Neural cell (in vitro differentiated cells): Measurements from ENCODE around the gene PANK4.

Experiments
- CTCF ChIP-seq: fragments of 450-650 bp; IDR thresholded peaks from 2 replicates; pipeline ENCODE4 v1.5.1; 2014; ENCODE audit warnings: antibody characterized with exemption, mild to moderate bottlenecking, moderate library complexity; ENCODE audit not compliant: poor library complexity, severe bottlenecking
- EP300 ChIP-seq: fragments of 450-650 bp; conservative IDR thresholded peaks from 2 replicates; pipeline ENCODE4 v1.6.1; 2014; ENCODE audit warnings: antibody characterized with exemption, mild to moderate bottlenecking, moderate library complexity; ENCODE audit not compliant: poor library complexity, severe bottlenecking
- REST ChIP-seq: IDR thresholded peaks from 2 replicates; pipeline ENCODE4 v1.6.1; 2012; ENCODE audit warnings: borderline replicate concordance

- TF ChIP-seq EP300: no peak
- no peak for TF ChIP-seq CTCF
- no peak for TF ChIP-seq REST
These were observed 22.0 kb downstream of the PANK4 start for GRCh38 chr1:2504225-2504948.
